Smooth muscle cell of the brain vasculature (primary cell): ENCODE results near the gene UBE2O.
"Not testable (repeated sequence)": the region's sequence is repeated elsewhere in the genome, so short reads cannot be mapped to it uniquely, and the experiment has no call there.

ENCODE experiments used
- DNase-seq: peaks from one replicate; pipeline ENCODE4 v3.0.0-alpha.2; 2012; ENCODE audit warnings: low read depth, low spot score

UBE2O gene

DNA sequence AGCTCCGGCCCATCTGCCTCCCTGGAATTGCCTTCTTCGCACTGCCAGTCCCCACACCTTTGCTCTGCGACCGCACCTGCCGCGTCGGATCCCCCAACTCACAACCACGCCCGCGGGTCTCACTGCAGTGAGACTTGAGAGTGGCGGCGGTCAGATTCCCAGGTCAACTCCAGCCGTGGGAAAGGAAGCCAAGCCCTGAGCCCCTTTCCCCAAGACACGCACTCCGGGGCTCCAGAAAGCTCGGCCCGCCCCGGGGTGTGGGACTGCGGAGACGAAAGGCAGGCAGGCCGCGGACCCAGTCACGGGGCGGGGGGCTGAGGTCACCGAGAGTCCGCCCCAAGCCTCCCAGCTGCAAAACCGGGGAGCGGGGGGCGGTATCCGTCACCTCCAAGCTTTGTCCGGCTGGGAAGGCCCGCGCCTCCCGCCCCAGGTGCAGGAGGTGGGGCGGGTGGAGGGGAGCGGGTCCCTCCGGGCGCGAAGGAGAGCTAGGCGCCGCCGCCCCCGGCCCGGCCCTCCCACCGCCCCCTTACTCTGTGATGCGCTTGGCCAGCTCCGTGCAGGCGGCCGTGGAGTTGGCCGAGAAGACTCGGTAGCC is 99.9 kb downstream of the UBE2O start:
- no peak for DNase-seq

DNA sequence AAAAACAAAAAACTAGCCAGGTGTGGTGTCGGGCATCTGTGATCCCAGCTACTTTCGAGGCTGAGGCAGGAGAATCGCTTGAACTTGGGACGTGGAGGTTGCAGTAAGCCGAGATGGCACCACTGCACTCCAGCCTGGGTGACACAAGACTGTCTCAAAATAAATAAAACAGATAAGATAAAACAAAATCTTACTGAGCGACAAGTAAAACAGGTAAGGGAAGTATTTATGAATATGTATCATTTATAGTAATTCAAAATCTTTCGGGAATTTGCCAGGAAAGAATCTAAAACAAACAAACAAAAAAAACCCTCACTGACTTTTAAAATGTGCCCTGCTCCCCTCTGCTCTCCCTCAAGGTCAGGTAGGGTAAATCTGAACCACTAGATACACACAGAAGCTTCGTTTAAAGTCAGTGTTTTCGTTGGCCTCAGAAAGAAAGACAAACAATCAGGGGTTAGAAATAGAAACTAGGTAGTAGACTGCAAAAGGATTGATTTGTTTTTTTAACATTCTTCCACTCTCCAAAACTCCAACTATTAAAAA is 101.4 kb downstream of the UBE2O start:
- DNase-seq, result no peak

DNA sequence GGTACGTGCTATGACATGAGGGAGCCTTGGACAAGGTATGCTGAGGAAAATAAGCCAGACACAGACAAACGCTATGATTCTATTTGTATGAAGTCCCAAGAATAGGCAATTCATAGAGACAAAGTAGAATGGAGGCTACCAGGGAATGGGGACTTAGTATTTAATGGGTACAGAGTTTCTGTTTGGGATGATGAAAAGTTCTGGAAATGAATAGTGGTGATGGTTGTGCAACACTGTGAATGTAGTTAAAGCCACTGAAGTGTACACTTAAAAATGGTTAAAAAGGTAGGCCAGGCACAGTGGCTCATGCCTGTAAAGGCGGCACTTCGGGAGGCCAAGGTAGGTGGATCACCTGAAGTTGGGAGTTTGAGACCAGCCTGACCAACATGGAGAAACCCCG is 102.5 kb downstream of the UBE2O start:
- DNase-seq, result no peak

DNA sequence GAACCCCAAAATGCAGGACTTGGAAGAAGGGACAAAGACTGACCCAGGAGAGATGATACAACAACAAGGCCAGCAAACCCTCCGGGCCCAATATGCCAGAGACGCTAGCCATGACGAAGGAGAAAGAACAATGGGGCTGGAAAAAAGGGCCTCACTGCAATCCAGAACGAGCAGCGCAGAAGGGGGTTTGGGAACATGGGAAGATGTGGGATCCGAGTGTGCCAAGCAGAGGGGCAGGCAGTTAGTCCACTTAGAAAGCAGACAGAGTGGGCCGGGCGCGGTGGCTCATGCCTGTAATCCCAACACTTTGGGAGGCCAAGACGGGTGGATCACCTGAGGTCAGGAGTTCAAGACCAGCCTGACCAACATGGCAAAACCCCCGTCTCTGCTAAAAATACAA is 106.0 kb downstream of the UBE2O start:
- not testable (repeated sequence) for DNase-seq

DNA sequence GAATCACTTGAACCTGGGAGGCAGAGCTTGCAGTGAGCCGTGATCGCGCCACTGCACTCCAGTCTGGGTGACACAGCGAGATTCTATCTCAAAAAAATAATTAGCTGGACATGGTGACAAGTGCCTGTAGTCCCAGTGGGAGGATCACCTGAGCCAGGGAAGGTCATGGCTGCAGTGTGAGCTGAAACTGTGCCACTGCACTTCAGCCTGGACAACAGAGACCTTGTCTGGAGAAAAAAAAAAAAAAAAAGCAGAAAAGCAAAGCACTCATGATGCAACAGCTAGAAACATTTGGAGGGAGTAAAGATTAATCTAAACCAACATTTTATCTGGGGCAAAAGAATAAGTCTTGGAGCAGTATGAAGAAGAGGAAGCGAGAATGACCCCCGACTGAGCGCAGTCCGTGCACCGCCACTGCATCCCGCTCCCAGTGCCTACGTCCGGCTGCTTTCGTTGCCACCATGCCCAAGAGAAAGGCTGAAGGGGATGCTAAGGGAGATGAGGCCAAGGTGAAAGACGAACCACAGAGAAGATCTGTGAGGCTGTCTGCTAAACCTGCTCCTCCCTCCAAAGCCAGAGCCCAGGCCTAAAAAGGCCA is 107.5 kb downstream of the UBE2O start:
- DNase-seq, result no peak

DNA sequence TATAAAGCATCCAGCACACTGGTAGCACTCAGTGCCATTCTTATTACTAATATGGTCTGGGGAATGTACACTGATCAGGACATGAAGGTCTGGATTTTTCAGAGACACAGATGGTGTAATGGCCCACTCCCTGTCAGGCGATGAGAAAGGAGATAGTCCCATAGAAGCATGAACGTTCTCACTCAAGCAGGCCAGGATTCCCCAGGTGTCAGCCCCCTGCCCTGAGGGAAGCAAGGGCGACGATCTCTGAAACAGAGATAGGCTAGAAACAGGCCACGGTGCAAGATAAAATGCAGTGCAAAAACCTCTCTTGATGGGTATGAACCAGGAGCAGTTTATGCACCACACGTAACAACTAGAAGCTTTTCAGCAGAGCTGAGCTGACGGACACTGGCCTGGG is 109.8 kb downstream of the UBE2O start:
- DNase-seq, result no peak

DNA sequence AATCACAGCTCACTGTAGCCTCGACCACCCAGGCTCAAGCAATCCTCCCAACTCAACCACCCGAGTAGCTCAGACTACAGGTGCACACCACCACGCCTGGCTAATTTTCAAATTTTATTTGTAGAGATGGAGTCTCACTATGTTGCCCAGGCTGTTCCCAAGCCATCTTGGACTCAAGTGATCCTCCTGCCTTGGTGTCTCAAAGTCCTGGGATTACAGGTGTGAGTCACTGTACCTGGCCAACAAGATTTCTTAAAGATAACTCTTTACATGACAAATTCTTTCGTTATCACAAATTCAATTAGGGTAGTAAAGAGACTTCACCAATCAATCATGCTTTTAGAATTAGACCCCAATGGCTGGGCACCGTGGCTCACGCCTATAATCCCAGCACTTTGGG is 111.7 kb downstream of the UBE2O start:
- no peak for DNase-seq
